Osteoblast (primary cell): ENCODE results near the gene SDSL. TPM values are rescaled to one million over a fixed set of nuclear protein-coding genes. Genes with fewer than 3 reads are reported as not detected.

Experiments
- DNase-seq: peaks from one replicate; pipeline ENCODE4 v3.0.0; 2011; ENCODE audit warnings: low spot score, mixed read lengths; ENCODE audit not compliant: insufficient read length; ENCODE audit errors: missing footprints
- H2AFZ ChIP-seq: 2 replicates; pipeline ENCODE4 v1.6.0; 2011; ENCODE audit warnings: mild to moderate bottlenecking, low read length
- H3K27ac ChIP-seq: 2 replicates; pipeline ENCODE4 v1.5.1; 2011; ENCODE audit warnings: mild to moderate bottlenecking, low read depth, low read length, moderate library complexity
- H3K27me3 ChIP-seq: 2 replicates; pipeline ENCODE4 v1.6.0; 2012; ENCODE audit warnings: mild to moderate bottlenecking, control low read depth, inconsistent platforms, low read length, moderate library complexity; ENCODE audit not compliant: insufficient read depth
- H3K36me3 ChIP-seq: 2 replicates; pipeline ENCODE4 v1.5.1; 2011; ENCODE audit warnings: mild to moderate bottlenecking, low read length, control low read depth, moderate library complexity; ENCODE audit not compliant: insufficient read depth
- H3K4me1 ChIP-seq: 2 replicates; pipeline ENCODE4 v1.5.1; 2011; ENCODE audit warnings: mild to moderate bottlenecking, low read length, control low read depth, moderate library complexity; ENCODE audit not compliant: insufficient read depth
- H3K4me2 ChIP-seq: 2 replicates; pipeline ENCODE4 v1.6.0; 2011; ENCODE audit warnings: mild to moderate bottlenecking, low read length; ENCODE audit not compliant: insufficient read depth
- H3K4me3 ChIP-seq: fragments of 200-600 bp; sonication (generic); 3 replicates; pipeline ENCODE4 v1.5.1; 2012; ENCODE audit warnings: mild to moderate bottlenecking, low read length, inconsistent platforms; ENCODE audit not compliant: insufficient read depth
- H3K79me2 ChIP-seq: 2 replicates; pipeline ENCODE4 v1.6.0; 2012; ENCODE audit warnings: mild to moderate bottlenecking, low read length, control low read depth, inconsistent platforms; ENCODE audit not compliant: insufficient read depth
- H3K9me3 ChIP-seq: 2 replicates; pipeline ENCODE4 v1.5.1; 2011; ENCODE audit warnings: low read depth, low read length, control low read depth
- H4K20me1 ChIP-seq: 2 replicates; pipeline ENCODE4 v1.6.0; 2012; ENCODE audit warnings: mild to moderate bottlenecking, low read length, control low read depth; ENCODE audit not compliant: insufficient read depth
- CTCF ChIP-seq: IDR thresholded peaks from 2 replicates; pipeline ENCODE4 v1.5.1; 2011; ENCODE audit warnings: mild to moderate bottlenecking, low read depth, low read length, moderate library complexity; ENCODE audit errors: extremely low read depth
- total RNA-seq: library from RNA; depleted of rRNA; stranded (reverse); fragments of >200 nt; gene quantifications from 2 replicates; pipeline ENCODE4 v1.2.3, GENCODE V29; 2012

Gene SDSL
- total RNA-seq, 1 donor: 6.5 TPM

DNA sequence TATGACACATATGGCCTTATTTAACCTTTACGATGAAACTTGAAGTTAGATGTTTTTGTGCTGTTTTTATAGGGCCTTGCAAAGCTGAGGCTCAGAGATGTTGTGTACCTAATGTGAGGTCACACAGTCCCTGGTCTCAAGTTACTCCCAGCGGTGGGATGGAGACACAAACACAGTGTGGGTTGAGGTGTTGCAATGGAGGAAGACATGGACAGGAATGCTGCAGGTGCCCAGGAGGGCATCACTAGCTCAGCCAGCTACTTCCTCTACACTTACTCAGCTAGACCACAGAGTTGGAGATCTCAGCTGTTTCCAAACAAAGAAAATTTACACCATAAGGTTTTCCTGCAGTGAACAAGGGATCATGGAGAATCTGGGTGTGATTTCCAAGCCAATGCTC is 34.0 kb downstream of the SDSL start:
- H3K4me1 ChIP-seq: no peaks in the 10 kb centered on the region
- H2AFZ ChIP-seq: no peak overlapping the region
- H3K4me3 ChIP-seq: no peak overlapping the region
- TF ChIP-seq CTCF: no peak
- H3K4me2 ChIP-seq: no peak overlapping the region
- DNase-seq: no peak
- peaks cover 20% of the 10 kb centered on the region for H3K27me3 ChIP-seq
- no peak overlapping the region for H3K27ac ChIP-seq
- H3K9me3 ChIP-seq: no peaks in the 10 kb centered on the region
- H3K79me2 ChIP-seq: no peaks in the 10 kb centered on the region
- no peaks in the 10 kb centered on the region for H4K20me1 ChIP-seq
- H3K36me3 ChIP-seq: no peaks in the 10 kb centered on the region

DNA sequence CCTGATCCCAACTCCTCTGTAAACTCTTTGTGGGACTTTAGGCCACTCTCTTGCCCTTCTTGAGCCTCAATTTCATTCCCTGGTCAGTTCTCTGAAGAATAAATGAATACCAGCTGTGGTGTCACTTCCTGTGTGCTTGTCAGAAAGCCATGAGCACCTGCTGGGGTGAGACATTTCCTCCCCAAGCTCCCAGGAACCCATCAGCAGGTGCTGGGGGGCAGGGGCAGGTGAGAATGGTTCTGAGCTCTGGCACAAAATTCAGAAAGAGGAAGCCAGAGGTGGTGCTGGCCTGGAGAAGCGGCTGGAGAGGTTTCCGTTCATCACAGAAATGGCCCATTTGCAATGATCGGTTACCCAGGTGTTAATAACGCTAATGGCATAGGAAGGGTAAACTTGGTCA is 34.6 kb downstream of the SDSL start:
- Histone ChIP-seq H3K27me3 (peaks cover 23% of the 10 kb centered on the region), H2AFZ (no peak overlapping the region), H3K4me1 (no peaks in the 10 kb centered on the region), H3K27ac (no peak overlapping the region), H3K4me2 (no peak overlapping the region), H3K9me3 (no peaks in the 10 kb centered on the region), H4K20me1 (no peaks in the 10 kb centered on the region), H3K36me3 (no peaks in the 10 kb centered on the region), H3K79me2 (no peaks in the 10 kb centered on the region), H3K4me3 (no peak overlapping the region)
- no peak for DNase-seq
- TF ChIP-seq CTCF: no peak

DNA sequence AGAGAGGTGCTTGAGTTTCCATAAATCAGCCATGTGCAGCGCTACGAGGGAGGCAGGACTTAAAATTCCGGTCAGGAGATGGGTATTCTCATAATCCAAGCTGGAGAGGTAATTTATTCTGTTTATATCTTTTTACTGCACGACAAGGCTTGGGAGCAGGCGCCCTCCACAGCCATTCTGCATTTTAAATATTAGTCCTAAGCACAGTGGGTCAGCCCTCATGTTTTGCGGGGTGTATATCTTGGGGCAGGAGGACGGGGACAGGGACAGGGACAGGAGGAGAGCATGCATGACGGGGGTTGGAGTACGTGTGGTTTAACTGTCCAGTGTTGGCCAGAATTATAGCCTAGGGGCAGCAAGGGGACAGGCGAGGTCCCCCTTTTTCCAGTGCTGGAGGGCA is 35.0 kb downstream of the SDSL start:
- Histone ChIP-seq H3K9me3 (no peaks in the 10 kb centered on the region), H3K4me3 (no peak overlapping the region), H2AFZ (no peak overlapping the region), H3K36me3 (no peaks in the 10 kb centered on the region), H3K79me2 (no peaks in the 10 kb centered on the region), H3K4me1 (no peaks in the 10 kb centered on the region), H3K27ac (no peak overlapping the region), H3K4me2 (no peak overlapping the region), H3K27me3 (peaks cover 23% of the 10 kb centered on the region), H4K20me1 (no peaks in the 10 kb centered on the region)
- no peak for DNase-seq
- TF ChIP-seq CTCF: no peak

- TF ChIP-seq CTCF: no peak
- peaks cover 23% of the 10 kb centered on the region for H3K27me3 ChIP-seq
These were observed 35.5 kb downstream of the SDSL start for GRCh38 chr12:113457710-113458109.

More at GRCh38 chr12:113457710-113458109, 35.5 kb downstream of the SDSL start:
- no peak overlapping the region for H3K4me2 ChIP-seq
- H3K4me1 ChIP-seq: no peaks in the 10 kb centered on the region
- H4K20me1 ChIP-seq: no peaks in the 10 kb centered on the region
- no peaks in the 10 kb centered on the region for H3K9me3 ChIP-seq
- H2AFZ ChIP-seq: no peak overlapping the region
- DNase-seq: no peak
- H3K36me3 ChIP-seq: no peaks in the 10 kb centered on the region
- H3K27ac ChIP-seq: no peak overlapping the region
- H3K4me3 ChIP-seq: no peak overlapping the region
- H3K79me2 ChIP-seq: no peaks in the 10 kb centered on the region
